Activated naive CD8-positive, alpha-beta T cell treated with anti-CD3 and anti-CD28 coated beads, Interleukin-2, amount 50 U/mL, for 24 hours (primary cell): ENCODE results near the gene CDS2.

ENCODE experiments used
- ATAC-seq: fragments of 150-1000 bp; cut with Tn5 transposase; one replicate; pipeline ENCODE4 v1.10.0; 2021
- DNase-seq: peaks from one replicate; pipeline ENCODE4 v3.0.0; 2021
- H3K27ac Mint-ChIP-seq: one replicate; pipeline ENCODE4 v1.8.0; 2021; ENCODE audit warnings: mild to moderate bottlenecking, mixed read lengths
- H3K27me3 Mint-ChIP-seq: one replicate; pipeline ENCODE4 v1.8.0; 2021; ENCODE audit warnings: mixed read lengths
- H3K36me3 Mint-ChIP-seq: one replicate; pipeline ENCODE4 v1.8.0; 2021; ENCODE audit warnings: low read depth, mixed read lengths
- H3K4me1 Mint-ChIP-seq: one replicate; pipeline ENCODE4 v1.8.0; 2021; ENCODE audit warnings: mixed read lengths
- H3K4me3 Mint-ChIP-seq: one replicate; pipeline ENCODE4 v1.8.0; 2021; ENCODE audit warnings: mild to moderate bottlenecking, moderate library complexity, mixed read lengths
- H3K9me3 Mint-ChIP-seq: one replicate; pipeline ENCODE4 v1.8.0; 2021; ENCODE audit warnings: mixed read lengths

The CDS2 gene

GRCh38 chr20:5131502-5131901 is 4.7 kb downstream of the CDS2 start:
- ATAC-seq (no peak), DNase-seq (no peak)
- Mint-ChIP-seq H3K36me3 (peaks cover 2% of the 10 kb centered on the region), H3K9me3 (no peaks in the 10 kb centered on the region), H3K27me3 (no peaks in the 10 kb centered on the region), H3K4me1 (peaks cover 43% of the 10 kb centered on the region), H3K4me3 (no peak overlapping the region), H3K27ac (peak overlapping the region; percentile 18)

- DNase-seq (no peak), ATAC-seq (no peak)
- Mint-ChIP-seq H3K4me1 (peaks cover 33% of the 10 kb centered on the region), H3K27me3 (no peaks in the 10 kb centered on the region), H3K9me3 (no peaks in the 10 kb centered on the region), H3K36me3 (peaks cover 3% of the 10 kb centered on the region), H3K4me3 (no peak overlapping the region), H3K27ac (no peak overlapping the region)
Observed at GRCh38 chr20:5133998-5134397, 7.2 kb downstream of the CDS2 start.

GRCh38 chr20:5135363-5136012 is 8.7 kb downstream of the CDS2 start:
- Mint-ChIP-seq H3K9me3 (no peaks in the 10 kb centered on the region), H3K36me3 (peaks cover 5% of the 10 kb centered on the region), H3K27me3 (no peaks in the 10 kb centered on the region), H3K4me3 (no peak overlapping the region), H3K27ac (no peak overlapping the region), H3K4me1 (peaks cover 38% of the 10 kb centered on the region)
- DNase-seq: no peak
- peak; percentile 72 for ATAC-seq

GRCh38 chr20:5136096-5136495 is 9.3 kb downstream of the CDS2 start:
- Mint-ChIP-seq H3K4me1 (peaks cover 40% of the 10 kb centered on the region), H3K36me3 (peaks cover 5% of the 10 kb centered on the region), H3K27ac (no peak overlapping the region), H3K27me3 (no peaks in the 10 kb centered on the region), H3K9me3 (no peaks in the 10 kb centered on the region), H3K4me3 (no peak overlapping the region)
- ATAC-seq: no peak
- DNase-seq: no peak

- peaks cover 57% of the 10 kb centered on the region for H3K4me1 Mint-ChIP-seq
- peak overlapping the region; percentile 3 for H3K27ac Mint-ChIP-seq
- peaks cover 5% of the 10 kb centered on the region for H3K36me3 Mint-ChIP-seq
- H3K4me3 Mint-ChIP-seq: no peak overlapping the region
- H3K9me3 Mint-ChIP-seq: no peaks in the 10 kb centered on the region
- DNase-seq (no peak), ATAC-seq (no peak)
- no peaks in the 10 kb centered on the region for H3K27me3 Mint-ChIP-seq
Observed at GRCh38 chr20:5140195-5140594, 13.4 kb downstream of the CDS2 start.

GRCh38 chr20:5141615-5142014 is 14.8 kb downstream of the CDS2 start:
- no peaks in the 10 kb centered on the region for H3K27me3 Mint-ChIP-seq
- ATAC-seq (no peak), DNase-seq (no peak)
- H3K27ac Mint-ChIP-seq: no peak overlapping the region
- no peak overlapping the region for H3K4me3 Mint-ChIP-seq
- peaks cover 10% of the 10 kb centered on the region for H3K36me3 Mint-ChIP-seq
- H3K4me1 Mint-ChIP-seq: peaks cover 56% of the 10 kb centered on the region
- no peaks in the 10 kb centered on the region for H3K9me3 Mint-ChIP-seq

- DNase-seq: no peak
- Mint-ChIP-seq H3K4me3 (no peak overlapping the region), H3K27me3 (no peaks in the 10 kb centered on the region), H3K27ac (no peak overlapping the region), H3K36me3 (peaks cover 7% of the 10 kb centered on the region), H3K4me1 (peaks cover 69% of the 10 kb centered on the region), H3K9me3 (no peaks in the 10 kb centered on the region)
- no peak for ATAC-seq
Observed at GRCh38 chr20:5143851-5144250, 17.0 kb downstream of the CDS2 start.

- ATAC-seq: no peak
- Mint-ChIP-seq H3K4me1 (peaks cover 60% of the 10 kb centered on the region), H3K4me3 (no peak overlapping the region), H3K9me3 (no peaks in the 10 kb centered on the region), H3K27ac (peak overlapping the region; percentile 13), H3K27me3 (no peaks in the 10 kb centered on the region), H3K36me3 (peaks cover 5% of the 10 kb centered on the region)
- no peak for DNase-seq
Observed at GRCh38 chr20:5145365-5146098, 18.7 kb downstream of the CDS2 start.

GRCh38 chr20:5146099-5146668 is 19.4 kb downstream of the CDS2 start:
- Mint-ChIP-seq H3K27ac (peak overlapping the region; percentile 13), H3K9me3 (no peaks in the 10 kb centered on the region), H3K4me1 (peaks cover 59% of the 10 kb centered on the region), H3K4me3 (no peak overlapping the region), H3K36me3 (peaks cover 5% of the 10 kb centered on the region), H3K27me3 (no peaks in the 10 kb centered on the region)
- no peak for ATAC-seq
- no peak for DNase-seq

- peaks cover 54% of the 10 kb centered on the region for H3K4me1 Mint-ChIP-seq
- ATAC-seq (no peak), DNase-seq (no peak)
- H3K36me3 Mint-ChIP-seq: peaks cover 7% of the 10 kb centered on the region
- H3K9me3 Mint-ChIP-seq: no peaks in the 10 kb centered on the region
- H3K27ac Mint-ChIP-seq: no peak overlapping the region
- H3K4me3 Mint-ChIP-seq: no peak overlapping the region
- no peaks in the 10 kb centered on the region for H3K27me3 Mint-ChIP-seq
Observed at GRCh38 chr20:5146871-5147592, 20.2 kb downstream of the CDS2 start.

- H3K9me3 Mint-ChIP-seq: no peaks in the 10 kb centered on the region
- no peak overlapping the region for H3K4me3 Mint-ChIP-seq
- H3K36me3 Mint-ChIP-seq: peaks cover 10% of the 10 kb centered on the region
- H3K27ac Mint-ChIP-seq: no peak overlapping the region
- peaks cover 60% of the 10 kb centered on the region for H3K4me1 Mint-ChIP-seq
- DNase-seq (no peak), ATAC-seq (no peak)
- H3K27me3 Mint-ChIP-seq: no peaks in the 10 kb centered on the region
Observed at GRCh38 chr20:5148581-5148980, 21.8 kb downstream of the CDS2 start.

GRCh38 chr20:5149892-5150225 is 23.1 kb downstream of the CDS2 start:
- H3K36me3 Mint-ChIP-seq: peaks cover 10% of the 10 kb centered on the region
- H3K27me3 Mint-ChIP-seq: no peaks in the 10 kb centered on the region
- H3K27ac Mint-ChIP-seq: no peak overlapping the region
- ATAC-seq (no peak), DNase-seq (no peak)
- peaks cover 62% of the 10 kb centered on the region for H3K4me1 Mint-ChIP-seq
- no peaks in the 10 kb centered on the region for H3K9me3 Mint-ChIP-seq
- H3K4me3 Mint-ChIP-seq: no peak overlapping the region

- Mint-ChIP-seq H3K4me1 (peaks cover 62% of the 10 kb centered on the region), H3K27ac (no peak overlapping the region)
- no peak for ATAC-seq
Observed at GRCh38 chr20:5150226-5151076, 23.6 kb downstream of the CDS2 start.

GRCh38 chr20:5153152-5153467 is 26.3 kb downstream of the CDS2 start:
- Mint-ChIP-seq H3K36me3 (peaks cover 4% of the 10 kb centered on the region), H3K4me3 (no peak overlapping the region), H3K27ac (no peak overlapping the region), H3K9me3 (no peaks in the 10 kb centered on the region), H3K4me1 (peaks cover 54% of the 10 kb centered on the region), H3K27me3 (no peaks in the 10 kb centered on the region)
- DNase-seq (no peak), ATAC-seq (no peak)

More at GRCh38 chr20:5150226-5151076, 23.6 kb downstream of the CDS2 start:
- no peaks in the 10 kb centered on the region for H3K27me3 Mint-ChIP-seq
- DNase-seq: no peak
- no peaks in the 10 kb centered on the region for H3K9me3 Mint-ChIP-seq
- H3K4me3 Mint-ChIP-seq: no peak overlapping the region
- peaks cover 8% of the 10 kb centered on the region for H3K36me3 Mint-ChIP-seq
